ENCODE measurements around the gene GPR85.
"Not testable (repeated sequence)": the region's sequence is repeated elsewhere in the genome, so short reads cannot be mapped to it uniquely, and the experiment has no call there.

Gene GPR85

DNA sequence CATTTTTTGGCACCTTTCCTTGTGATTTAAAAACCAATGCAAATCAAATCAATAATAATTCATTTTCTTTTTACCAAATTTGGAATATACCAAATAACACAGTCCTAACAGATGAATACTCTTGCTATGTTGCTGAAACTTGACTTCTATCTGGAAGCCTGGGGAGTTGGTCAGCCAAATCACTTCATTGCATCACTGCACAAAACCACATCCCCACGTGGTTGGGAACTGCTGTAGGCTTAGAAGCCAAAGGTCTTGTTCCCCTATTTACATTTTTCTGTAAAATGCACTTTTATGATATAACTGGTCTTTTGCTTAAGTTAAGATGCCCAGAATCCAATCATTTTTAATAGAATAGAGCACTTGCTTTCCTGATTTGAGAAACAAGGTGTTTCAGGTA, 15.2 kb downstream of the GPR85 start:
- no peak overlapping the region for H3K27ac ChIP-seq (ENCODE audit: low read depth, low read length)

DNA sequence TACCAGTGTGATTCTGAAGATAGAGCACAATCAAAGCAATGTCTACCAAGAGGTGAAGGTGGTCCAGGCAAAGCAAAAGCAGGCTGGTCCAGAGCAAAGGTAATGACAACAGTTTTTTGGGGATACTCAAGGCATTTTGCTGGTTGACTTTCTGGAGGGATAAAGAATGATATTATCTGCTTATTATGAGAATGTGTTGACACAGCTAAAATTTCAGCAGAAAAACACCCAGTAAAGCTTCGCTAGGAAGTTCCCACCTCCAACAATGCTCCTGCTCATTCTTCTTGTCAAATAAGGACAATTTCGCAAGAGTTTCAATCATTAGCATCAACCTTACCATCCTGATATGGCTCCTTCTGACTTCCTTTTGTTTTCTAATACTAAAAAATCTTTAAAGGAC, 24.1 kb downstream of the GPR85 start:
- H3K27ac ChIP-seq (ENCODE audit: low read depth, low read length) = no peak overlapping the region

More for the DNA sequence above, 15.2 kb downstream of the GPR85 start:
- Histone ChIP-seq H3K27me3 (ENCODE audit: control insufficient read depth, insufficient read depth, low read length) (no peaks in the 10 kb centered on the region), H3K4me1 (ENCODE audit: control insufficient read depth, insufficient read depth, low read length) (no peaks in the 10 kb centered on the region), H3K4me3 (ENCODE audit: low read length) (no peak overlapping the region), H3K9ac (ENCODE audit: low read length) (no peak overlapping the region), H3K36me3 (ENCODE audit: control insufficient read depth, insufficient read depth, low read length) (no peaks in the 10 kb centered on the region)

DNA sequence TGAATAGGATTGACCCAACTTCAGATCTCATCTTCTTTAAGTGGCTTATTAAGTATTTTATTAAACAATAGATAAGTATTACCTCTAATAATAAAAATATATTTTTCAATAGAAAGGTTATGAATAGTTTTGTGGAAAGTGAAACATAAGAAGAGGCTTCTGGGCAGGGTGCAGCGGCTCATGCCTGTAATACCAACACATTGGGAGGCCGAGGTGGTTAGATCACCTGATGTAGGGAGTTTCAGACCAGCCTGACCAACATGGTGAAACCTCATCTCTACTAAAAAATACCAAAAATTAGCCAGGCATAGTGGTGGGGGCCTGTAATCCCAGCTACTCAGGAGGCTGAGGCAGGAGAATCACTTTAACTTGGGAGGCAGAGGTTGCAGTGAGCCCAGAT, 26.5 kb downstream of the GPR85 start:
- Histone ChIP-seq H3K27ac (ENCODE audit: low read depth, low read length) (no peak overlapping the region), H3K27me3 (ENCODE audit: control insufficient read depth, insufficient read depth, low read length) (no peaks in the 10 kb centered on the region), H3K4me1 (ENCODE audit: control insufficient read depth, insufficient read depth, low read length) (no peaks in the 10 kb centered on the region), H3K4me3 (ENCODE audit: low read length) (no peak overlapping the region), H3K36me3 (ENCODE audit: control insufficient read depth, insufficient read depth, low read length) (no peaks in the 10 kb centered on the region), H3K9ac (ENCODE audit: low read length) (no peak overlapping the region)

More for the DNA sequence above, 24.1 kb downstream of the GPR85 start:
- Histone ChIP-seq H3K4me3 (ENCODE audit: low read length) (no peak overlapping the region), H3K36me3 (ENCODE audit: control insufficient read depth, insufficient read depth, low read length) (no peaks in the 10 kb centered on the region), H3K27me3 (ENCODE audit: control insufficient read depth, insufficient read depth, low read length) (no peaks in the 10 kb centered on the region), H3K9ac (ENCODE audit: low read length) (no peak overlapping the region), H3K4me1 (ENCODE audit: control insufficient read depth, insufficient read depth, low read length) (no peaks in the 10 kb centered on the region)

DNA sequence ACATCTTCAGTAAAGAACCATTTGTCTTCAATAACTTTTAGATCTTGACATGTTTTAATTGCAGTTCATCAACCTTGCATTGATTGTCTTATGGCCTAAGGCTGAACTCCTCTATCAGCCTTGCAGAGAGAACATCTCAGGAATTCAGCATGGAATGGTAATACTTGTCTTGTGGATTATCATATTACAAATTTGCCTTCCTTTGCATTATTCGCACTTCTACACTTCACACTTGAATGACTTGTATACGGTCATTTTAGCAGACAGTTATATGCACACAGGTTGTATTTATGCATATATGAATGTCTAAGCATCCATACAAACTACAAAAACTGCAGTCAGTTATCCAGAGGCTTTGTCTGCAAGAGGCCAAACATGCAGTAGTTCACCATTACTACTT, 31.7 kb downstream of the GPR85 start:
- Histone ChIP-seq H3K4me1 (ENCODE audit: control insufficient read depth, insufficient read depth, low read length) (no peaks in the 10 kb centered on the region), H3K36me3 (ENCODE audit: control insufficient read depth, insufficient read depth, low read length) (no peaks in the 10 kb centered on the region), H3K9ac (ENCODE audit: low read length) (no peak overlapping the region), H3K27me3 (ENCODE audit: control insufficient read depth, insufficient read depth, low read length) (no peaks in the 10 kb centered on the region), H3K27ac (ENCODE audit: low read depth, low read length) (no peak overlapping the region), H3K4me3 (ENCODE audit: low read length) (no peak overlapping the region)

- not testable (repeated sequence) for H3K36me3 ChIP-seq (ENCODE audit: control insufficient read depth, insufficient read depth, low read length); H3K9ac ChIP-seq (ENCODE audit: low read length); H3K4me1 ChIP-seq (ENCODE audit: control insufficient read depth, insufficient read depth, low read length); H3K4me3 ChIP-seq (ENCODE audit: low read length); H3K27me3 ChIP-seq (ENCODE audit: control insufficient read depth, insufficient read depth, low read length); H3K27ac ChIP-seq (ENCODE audit: low read depth, low read length)
Observed at GRCh38 chr7:113054272-113054671, 32.4 kb downstream of the GPR85 start.

- not testable (repeated sequence) for H3K27ac ChIP-seq (ENCODE audit: low read depth, low read length); H3K27me3 ChIP-seq (ENCODE audit: control insufficient read depth, insufficient read depth, low read length); H3K4me1 ChIP-seq (ENCODE audit: control insufficient read depth, insufficient read depth, low read length); H3K9ac ChIP-seq (ENCODE audit: low read length); H3K36me3 ChIP-seq (ENCODE audit: control insufficient read depth, insufficient read depth, low read length); H3K4me3 ChIP-seq (ENCODE audit: low read length)
Observed at GRCh38 chr7:113049221-113049620, 37.4 kb downstream of the GPR85 start.

- Histone ChIP-seq H3K36me3 (ENCODE audit: control insufficient read depth, insufficient read depth, low read length) (no peaks in the 10 kb centered on the region), H3K4me1 (ENCODE audit: control insufficient read depth, insufficient read depth, low read length) (no peaks in the 10 kb centered on the region), H3K4me3 (ENCODE audit: low read length) (no peak overlapping the region), H3K9ac (ENCODE audit: low read length) (no peak overlapping the region), H3K27me3 (ENCODE audit: control insufficient read depth, insufficient read depth, low read length) (no peaks in the 10 kb centered on the region), H3K27ac (ENCODE audit: low read depth, low read length) (no peak overlapping the region)
Observed at GRCh38 chr7:113046453-113046852, 40.2 kb downstream of the GPR85 start.

- H3K36me3 ChIP-seq (ENCODE audit: control insufficient read depth, insufficient read depth, low read length) = no peaks in the 10 kb centered on the region
Observed at GRCh38 chr7:113045379-113045778, 41.2 kb downstream of the GPR85 start.

DNA sequence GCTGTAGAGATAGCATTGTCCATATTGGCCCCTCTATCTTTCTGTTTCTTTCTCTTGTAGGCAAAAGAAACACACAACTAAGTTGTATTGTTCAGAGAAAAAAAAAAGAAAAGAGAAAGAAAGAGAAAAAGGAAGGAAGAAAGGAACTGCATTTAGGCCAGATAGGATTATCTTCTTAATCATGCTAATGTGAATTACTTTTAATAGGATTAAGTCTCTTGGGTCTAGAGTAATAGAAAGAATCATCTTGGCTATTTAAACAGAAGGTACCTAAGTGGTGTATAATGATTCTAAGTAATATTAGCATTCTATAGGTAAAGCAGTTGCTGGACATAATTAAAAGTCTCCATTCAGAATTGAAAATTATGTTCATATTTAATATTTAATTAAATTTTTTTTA, 42.2 kb downstream of the GPR85 start:
- no peak overlapping the region for H3K27ac ChIP-seq (ENCODE audit: low read depth, low read length)
- no peaks in the 10 kb centered on the region for H3K4me1 ChIP-seq (ENCODE audit: control insufficient read depth, insufficient read depth, low read length)
- no peaks in the 10 kb centered on the region for H3K27me3 ChIP-seq (ENCODE audit: control insufficient read depth, insufficient read depth, low read length)
- H3K36me3 ChIP-seq (ENCODE audit: control insufficient read depth, insufficient read depth, low read length) = no peaks in the 10 kb centered on the region
- H3K4me3 ChIP-seq (ENCODE audit: low read length) = no peak overlapping the region
- H3K9ac ChIP-seq (ENCODE audit: low read length) = no peak overlapping the region

More at GRCh38 chr7:113045379-113045778, 41.2 kb downstream of the GPR85 start:
- no peaks in the 10 kb centered on the region for H3K27me3 ChIP-seq (ENCODE audit: control insufficient read depth, insufficient read depth, low read length)
- H3K4me1 ChIP-seq (ENCODE audit: control insufficient read depth, insufficient read depth, low read length) = no peaks in the 10 kb centered on the region
- H3K27ac ChIP-seq (ENCODE audit: low read depth, low read length) = no peak overlapping the region
- no peak overlapping the region for H3K4me3 ChIP-seq (ENCODE audit: low read length)
- no peak overlapping the region for H3K9ac ChIP-seq (ENCODE audit: low read length)

- no peak overlapping the region for H3K9ac ChIP-seq (ENCODE audit: low read length)
- no peaks in the 10 kb centered on the region for H3K36me3 ChIP-seq (ENCODE audit: control insufficient read depth, insufficient read depth, low read length)
- no peaks in the 10 kb centered on the region for H3K27me3 ChIP-seq (ENCODE audit: control insufficient read depth, insufficient read depth, low read length)
- H3K4me1 ChIP-seq (ENCODE audit: control insufficient read depth, insufficient read depth, low read length) = no peaks in the 10 kb centered on the region
- no peak overlapping the region for H3K27ac ChIP-seq (ENCODE audit: low read depth, low read length)
- no peak overlapping the region for H3K4me3 ChIP-seq (ENCODE audit: low read length)
Observed at GRCh38 chr7:113040849-113041248, 45.8 kb downstream of the GPR85 start.

GRCh38 chr7:113033959-113034358, 52.7 kb downstream of the GPR85 start:
- no peak overlapping the region for H3K9ac ChIP-seq (ENCODE audit: low read length)
- H3K27ac ChIP-seq (ENCODE audit: low read depth, low read length) = no peak overlapping the region
- H3K27me3 ChIP-seq (ENCODE audit: control insufficient read depth, insufficient read depth, low read length) = no peaks in the 10 kb centered on the region
- H3K36me3 ChIP-seq (ENCODE audit: control insufficient read depth, insufficient read depth, low read length) = no peaks in the 10 kb centered on the region
- H3K4me3 ChIP-seq (ENCODE audit: low read length) = no peak overlapping the region
- no peaks in the 10 kb centered on the region for H3K4me1 ChIP-seq (ENCODE audit: control insufficient read depth, insufficient read depth, low read length)

All from rectal smooth muscle tissue (tissue), 1 donor.